OCI-LY3 (cell line): ENCODE data around the gene TTLL1.

ENCODE experiments used
- EZH2phosphoT487 ChIP-seq: fragments of 200-600 bp; shearing (Covaris generic); IDR thresholded peaks from 2 replicates; pipeline ENCODE4 v1.6.1; 2018; ENCODE audit warnings: antibody characterized with exemption, mixed run types, low read depth
- TF ChIP-seq, protein P1 (sequence below): fragments of 200-600, 300-600 bp; sonication (generic); IDR thresholded peaks from 2 replicates; pipeline ENCODE4 v1.5.1; 2014; ENCODE audit warnings: antibody characterized with exemption, low read length, low read depth

DNA sequence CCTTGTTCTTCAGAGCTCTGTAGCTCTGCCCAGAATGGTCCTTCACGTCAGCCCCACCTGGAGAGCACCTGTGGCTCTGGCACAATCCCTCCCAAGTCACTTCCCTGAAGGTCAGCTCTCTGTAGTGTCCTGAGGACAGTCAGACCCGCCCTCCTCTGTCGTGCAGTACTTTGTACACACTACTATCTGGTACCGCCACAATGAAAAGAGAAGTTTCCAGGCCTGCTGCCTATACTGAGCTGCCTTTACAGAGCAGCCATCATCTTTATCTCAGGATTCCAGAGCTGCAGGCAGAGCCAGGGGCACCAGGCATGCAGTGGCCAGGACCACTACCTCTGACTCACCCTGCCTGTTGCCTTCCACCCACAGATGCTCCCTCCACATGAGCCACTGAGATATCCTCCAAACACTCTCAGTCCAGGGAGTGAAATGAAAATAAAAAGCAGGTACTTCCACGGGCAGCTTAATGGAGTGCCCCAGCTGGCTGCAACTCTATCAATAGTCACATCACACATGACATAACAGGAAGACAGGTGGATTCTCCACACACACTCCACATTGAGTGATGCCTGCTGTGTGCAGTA lies 81.6 kb downstream of the TTLL1 start:
- TF ChIP-seq, protein P1, sequence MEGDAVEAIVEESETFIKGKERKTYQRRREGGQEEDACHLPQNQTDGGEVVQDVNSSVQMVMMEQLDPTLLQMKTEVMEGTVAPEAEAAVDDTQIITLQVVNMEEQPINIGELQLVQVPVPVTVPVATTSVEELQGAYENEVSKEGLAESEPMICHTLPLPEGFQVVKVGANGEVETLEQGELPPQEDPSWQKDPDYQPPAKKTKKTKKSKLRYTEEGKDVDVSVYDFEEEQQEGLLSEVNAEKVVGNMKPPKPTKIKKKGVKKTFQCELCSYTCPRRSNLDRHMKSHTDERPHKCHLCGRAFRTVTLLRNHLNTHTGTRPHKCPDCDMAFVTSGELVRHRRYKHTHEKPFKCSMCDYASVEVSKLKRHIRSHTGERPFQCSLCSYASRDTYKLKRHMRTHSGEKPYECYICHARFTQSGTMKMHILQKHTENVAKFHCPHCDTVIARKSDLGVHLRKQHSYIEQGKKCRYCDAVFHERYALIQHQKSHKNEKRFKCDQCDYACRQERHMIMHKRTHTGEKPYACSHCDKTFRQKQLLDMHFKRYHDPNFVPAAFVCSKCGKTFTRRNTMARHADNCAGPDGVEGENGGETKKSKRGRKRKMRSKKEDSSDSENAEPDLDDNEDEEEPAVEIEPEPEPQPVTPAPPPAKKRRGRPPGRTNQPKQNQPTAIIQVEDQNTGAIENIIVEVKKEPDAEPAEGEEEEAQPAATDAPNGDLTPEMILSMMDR, result no peak
- no peak for TF ChIP-seq EZH2phosphoT487
